Keratinocyte (primary cell): ENCODE data around the gene KIAA1958. TPM values are rescaled to one million over a fixed set of nuclear protein-coding genes. Genes with fewer than 3 reads are reported as not detected.

Experiments
- DNase-seq: peaks from one replicate; pipeline ENCODE4 v3.0.0-alpha.2; 2011; ENCODE audit warnings: low read depth, missing footprints, low spot score
- FAIRE-seq: peaks from 2 replicates; lab custom pipeline; 2011; peaks lifted over from hg19 to GRCh38; lab: Jason Lieb, UNC
- H2AFZ ChIP-seq: 2 replicates; pipeline ENCODE4 v1.6.0; 2012; ENCODE audit warnings: low read length, control low read depth, inconsistent platforms; ENCODE audit not compliant: control insufficient read depth
- H3K27ac ChIP-seq: 2 replicates; pipeline ENCODE4 v1.5.1; 2011; ENCODE audit warnings: low read length; ENCODE audit not compliant: control insufficient read depth, insufficient read depth
- H3K27me3 ChIP-seq: 3 replicates; pipeline ENCODE4 v1.6.0; 2011; ENCODE audit warnings: low read length; ENCODE audit not compliant: control insufficient read depth, insufficient read depth; ENCODE audit errors: extremely low read depth
- H3K36me3 ChIP-seq, 2 experiments: 2 replicates in 1 of 2; 3 replicates in 1 of 2; pipeline ENCODE4 v1.5.1; 2011; ENCODE audit warnings: low read length in 2 of 2, mild to moderate bottlenecking in 1 of 2; ENCODE audit not compliant: control insufficient read depth in 2 of 2, insufficient read depth in 2 of 2; ENCODE audit errors: extremely low read depth in 1 of 2
- H3K4me1 ChIP-seq: 3 replicates; pipeline ENCODE4 v1.5.1; 2011; ENCODE audit warnings: low read length; ENCODE audit not compliant: control insufficient read depth, insufficient read depth; ENCODE audit errors: extremely low read depth
- H3K4me2 ChIP-seq: 3 replicates; pipeline ENCODE4 v1.6.0; 2011; ENCODE audit warnings: low read depth, low read length; ENCODE audit not compliant: control insufficient read depth, insufficient read depth; ENCODE audit errors: extremely low read depth
- H3K4me3 ChIP-seq, 3 experiments: fragments of 200-600 bp in 1 of 3; sonication (generic) in 1 of 3; 2 replicates in 2 of 3; 3 replicates in 1 of 3; pipeline ENCODE4 v1.5.1; 2011 to 2016; ENCODE audit warnings: low read length in 3 of 3, mild to moderate bottlenecking in 3 of 3, control low read depth in 2 of 3, inconsistent platforms in 1 of 3, low read depth in 1 of 3, mixed read lengths in 1 of 3, mixed run types in 1 of 3, moderate library complexity in 1 of 3; ENCODE audit not compliant: control insufficient read depth in 2 of 3, insufficient read depth in 2 of 3; ENCODE audit errors: extremely low read depth in 1 of 3
- H3K79me2 ChIP-seq: 2 replicates; pipeline ENCODE4 v1.6.0; 2012; ENCODE audit warnings: low read length; ENCODE audit not compliant: control insufficient read depth, insufficient read depth
- H3K9ac ChIP-seq: 3 replicates; pipeline ENCODE4 v1.6.0; 2011; ENCODE audit warnings: low read length; ENCODE audit not compliant: control insufficient read depth, insufficient read depth; ENCODE audit errors: extremely low read depth
- H3K9me1 ChIP-seq: 3 replicates; pipeline ENCODE4 v1.6.0; 2011; ENCODE audit warnings: low read length; ENCODE audit not compliant: control insufficient read depth, insufficient read depth; ENCODE audit errors: extremely low read depth
- H3K9me3 ChIP-seq: 2 replicates; pipeline ENCODE4 v1.5.1; 2012; ENCODE audit warnings: low read depth, low read length; ENCODE audit not compliant: control insufficient read depth
- H4K20me1 ChIP-seq: 3 replicates; pipeline ENCODE4 v1.6.0; 2011; ENCODE audit warnings: low read length; ENCODE audit not compliant: control insufficient read depth, insufficient read depth; ENCODE audit errors: extremely low read depth
- CTCF ChIP-seq, 3 experiments: IDR thresholded peaks in 1 of 3; conservative IDR thresholded peaks in 1 of 3; optimal IDR thresholded peaks in 1 of 3; 2 replicates in 2 of 3; 3 replicates in 1 of 3; pipeline versions ENCODE3 to v1.5.1; 2011; ENCODE audit warnings: low read length in 3 of 3, mild to moderate bottlenecking in 3 of 3, moderate library complexity in 2 of 3, control low read depth in 1 of 3, inconsistent platforms in 1 of 3; ENCODE audit not compliant: insufficient read depth in 2 of 3; ENCODE audit errors: extremely low read depth in 1 of 3
- EZH2 ChIP-seq: IDR thresholded peaks from one replicate; pipeline ENCODE4 v1.6.1; 2012; ENCODE audit warnings: inconsistent platforms, mild to moderate bottlenecking, low read length, moderate library complexity
- dilution Hi-C: fragments of 300-500 bp; cut with MboI; formaldehyde crosslinking; loops from one replicate; pipeline ENCODE4 v1.7.0; 2020; ENCODE audit warnings: low sequenced_read_pairs; ENCODE audit not compliant: extremely low pct_ligation_motif_present
- polyA plus RNA-seq, 5 experiments: library from polyadenylated mRNA; depleted of rRNA in 3 of 5; stranded (reverse) in 3 of 5; stranded (forward) in 1 of 5; unstranded in 1 of 5; fragments of >200 nt; gene quantifications; 1 replicate in 1 of 5; 2 replicates in 3 of 5; 3 replicates in 1 of 5; pipeline versions ENCODE4 v1.2.1 to v1.2.3, GENCODE V29; 2011 to 2012; ENCODE audit warnings: missing spikeins in 2 of 5, low read depth in 1 of 5, low replicate concordance in 1 of 5

KIAA1958 gene
- polyA plus RNA-seq, 1 donor (not counting 4 experiments of a cell fraction or from before 2014, with no cell fraction given), result 0.84 TPM

DNA sequence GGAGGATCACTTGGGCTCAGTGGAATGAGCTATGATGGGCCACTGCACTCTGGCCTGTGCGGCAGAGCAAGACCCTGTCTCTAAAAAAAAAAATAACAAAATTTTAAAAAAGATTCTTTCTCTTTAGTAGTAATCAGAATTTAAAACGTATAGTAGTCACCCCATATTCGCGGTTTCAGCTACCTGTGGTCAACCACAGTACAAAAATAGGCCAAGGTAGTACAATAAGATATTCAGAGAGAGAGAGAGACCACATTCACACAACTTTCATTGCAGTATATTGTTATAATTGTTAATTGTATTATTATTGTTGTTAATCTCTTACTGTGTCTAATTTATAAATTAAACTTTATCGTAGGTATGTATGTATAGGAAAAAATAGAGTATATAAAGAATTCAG lies 212.6 kb downstream of the KIAA1958 start:
- dilution Hi-C loops, result no loop called here
- Histone ChIP-seq H3K9ac (no peak overlapping the region), H3K4me1 (no peaks in the 10 kb centered on the region), H4K20me1 (no peaks in the 10 kb centered on the region), H3K27me3 (no peaks in the 10 kb centered on the region), H3K79me2 (no peaks in the 10 kb centered on the region), H3K4me2 (no peak overlapping the region), H2AFZ (no peak overlapping the region), H3K4me3 (no peak overlapping the region), H3K9me3 (no peaks in the 10 kb centered on the region), H3K9me1 (no peaks in the 10 kb centered on the region), H3K36me3 (peaks cover 5 to 6% of the 10 kb centered on the region in 2 experiments), H3K27ac (no peak overlapping the region)
- TF ChIP-seq EZH2, result no peak
- no peak for TF ChIP-seq CTCF (optimal IDR thresholded peaks at IDR 0.05 in 1 of 3, IDR thresholded peaks at IDR 0.05 in 1 of 3, conservative IDR thresholded peaks at IDR 0.05 in 1 of 3; ENCODE audit: extremely low read depth in 1 of 3, insufficient read depth in 2 of 3, low read length in 3 of 3)
- DNase-seq, result no peak
- no peak for FAIRE-seq

- peaks cover 5 to 6% of the 10 kb centered on the region in 2 experiments for H3K36me3 ChIP-seq
- no peaks in the 10 kb centered on the region for H3K4me1 ChIP-seq
- no peak for FAIRE-seq
These were observed 213.5 kb downstream of the KIAA1958 start for GRCh38 chr9:112700085-112700484.

More at GRCh38 chr9:112700085-112700484, 213.5 kb downstream of the KIAA1958 start:
- TF ChIP-seq CTCF (optimal IDR thresholded peaks at IDR 0.05 in 1 of 3, IDR thresholded peaks at IDR 0.05 in 1 of 3, conservative IDR thresholded peaks at IDR 0.05 in 1 of 3; ENCODE audit: extremely low read depth in 1 of 3, insufficient read depth in 2 of 3, low read length in 3 of 3) (no peak), EZH2 (no peak)
- Histone ChIP-seq H2AFZ (no peak overlapping the region), H3K27me3 (no peaks in the 10 kb centered on the region), H3K4me3 (no peak overlapping the region), H3K27ac (no peak overlapping the region), H4K20me1 (no peaks in the 10 kb centered on the region), H3K9me1 (no peaks in the 10 kb centered on the region), H3K4me2 (no peak overlapping the region), H3K9ac (no peak overlapping the region), H3K79me2 (no peaks in the 10 kb centered on the region), H3K9me3 (no peaks in the 10 kb centered on the region)
- no peak for DNase-seq
- dilution Hi-C loops, result no loop called here
